Measurements from ENCODE around the gene DCAF8.
"Not testable (repeated sequence)": the region's sequence is repeated elsewhere in the genome, so short reads cannot be mapped to it uniquely, and the experiment has no call there.

DCAF8 gene

DNA sequence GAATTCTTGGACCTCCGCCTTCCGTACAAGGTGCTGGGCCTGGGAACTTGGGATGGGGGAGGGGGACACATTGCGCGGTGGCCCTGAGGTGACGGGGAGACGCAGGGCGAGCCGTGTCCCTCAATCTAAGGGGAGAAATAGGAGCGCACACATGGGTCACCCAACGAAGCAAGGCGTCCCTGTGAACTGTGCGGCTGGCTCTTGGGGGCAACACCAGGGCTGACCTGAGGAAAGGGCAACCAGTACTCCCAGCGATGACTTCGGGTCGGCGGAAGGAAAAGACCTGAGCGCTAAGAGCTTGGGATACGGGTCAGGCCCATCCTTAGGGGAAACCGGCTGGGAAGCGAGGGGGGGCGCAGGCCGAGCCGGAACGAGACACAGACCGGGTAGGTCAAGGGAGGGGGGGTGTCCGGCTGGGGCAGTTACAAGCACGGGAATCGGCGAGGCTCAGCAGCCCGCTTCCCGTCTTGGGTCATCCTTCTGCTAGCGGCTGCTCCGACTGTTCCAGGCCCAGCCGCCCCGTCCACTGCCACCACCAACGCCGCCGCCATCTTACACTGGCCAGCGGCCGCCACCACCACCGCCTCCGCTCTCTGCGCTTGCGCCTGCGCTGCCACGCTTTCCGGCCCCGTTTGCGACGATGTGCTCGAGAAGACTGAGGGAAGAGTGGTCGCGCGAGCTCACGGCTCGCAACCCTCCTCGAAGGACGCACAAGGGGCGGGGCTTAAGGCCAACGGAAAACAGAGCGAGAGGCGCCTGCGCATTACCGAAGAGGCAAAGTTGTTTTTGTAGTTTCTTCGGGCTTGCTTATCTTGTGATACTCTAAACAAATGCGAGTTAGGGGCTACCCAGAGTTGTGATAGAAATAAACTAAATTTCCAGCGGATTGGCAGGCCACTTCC lies at the start of gene DCAF8:
DCAF8 (minus strand) TSS at position 657 of the 902 bp plus-strand sequence. CDS start 18,541 bp downstream, outside the sequence.
- Histone ChIP-seq H3K9me3 (ENCODE audit: control insufficient read depth, insufficient read depth, low read length) (no peaks in the 10 kb centered on the region), H3K36me3 (ENCODE audit: insufficient read depth, low read length) (no peaks in the 10 kb centered on the region; the same call in 1 of the 2 replicates), H3K4me1 (ENCODE audit: insufficient read depth, low read length) (peaks cover 11% of the 10 kb centered on the region; the same call in 1 of the 2 replicates), H3K9ac (ENCODE audit: low read depth, low read length) (peak within 1 kb of the TSS; percentile 93)

DNA sequence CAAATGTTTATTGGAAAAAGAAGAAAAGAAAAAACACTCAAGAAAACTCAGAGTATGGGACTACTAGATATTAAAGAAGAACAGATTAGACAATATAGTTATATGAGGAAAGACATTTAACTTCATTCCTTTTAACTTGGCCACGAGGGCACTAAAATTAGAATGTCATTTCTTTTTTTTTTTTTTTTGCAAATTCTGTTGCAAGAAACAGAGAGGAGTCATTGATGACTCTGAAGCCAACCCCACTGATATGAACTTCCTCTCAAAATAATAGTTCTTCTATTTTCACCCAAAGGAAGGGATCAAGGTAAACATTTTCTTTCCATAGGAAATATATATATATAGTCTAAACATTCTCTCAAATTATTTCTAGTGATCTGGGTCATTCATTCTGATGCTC lies 47.2 kb upstream of the DCAF8 start:
- Histone ChIP-seq H3K4me1 (ENCODE audit: insufficient read depth, low read length) (peaks cover 28% of the 10 kb centered on the region), H3K36me3 (ENCODE audit: insufficient read depth, low read length) (peaks cover 56% of the 10 kb centered on the region), H3K9me3 (ENCODE audit: control insufficient read depth, insufficient read depth, low read length) (no peaks in the 10 kb centered on the region), H3K9ac (ENCODE audit: low read depth, low read length) (no peak overlapping the region)

DNA sequence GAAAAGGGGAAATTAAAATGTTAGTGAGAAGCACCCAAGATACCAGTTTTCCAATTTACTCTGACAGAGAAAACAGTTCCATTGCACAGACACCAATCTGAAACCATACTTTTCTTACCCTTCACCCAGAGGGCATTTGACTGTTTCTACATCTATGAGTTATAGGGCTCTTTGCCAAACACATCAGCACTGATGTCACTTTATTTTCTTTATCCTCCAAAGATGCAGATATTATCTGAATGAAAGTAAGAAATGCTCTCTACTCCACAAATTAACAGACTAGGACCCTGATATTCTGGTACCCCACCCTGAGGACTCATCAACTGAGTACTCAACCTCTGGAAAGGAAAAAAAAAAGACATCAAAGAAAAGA lies 46.8 kb upstream of the DCAF8 start:
- Histone ChIP-seq H3K9ac (ENCODE audit: low read depth, low read length) (no peak overlapping the region), H3K9me3 (ENCODE audit: control insufficient read depth, insufficient read depth, low read length) (no peaks in the 10 kb centered on the region), H3K4me1 (ENCODE audit: insufficient read depth, low read length) (peaks cover 28% of the 10 kb centered on the region), H3K36me3 (ENCODE audit: insufficient read depth, low read length) (peaks cover 54% of the 10 kb centered on the region)

DNA sequence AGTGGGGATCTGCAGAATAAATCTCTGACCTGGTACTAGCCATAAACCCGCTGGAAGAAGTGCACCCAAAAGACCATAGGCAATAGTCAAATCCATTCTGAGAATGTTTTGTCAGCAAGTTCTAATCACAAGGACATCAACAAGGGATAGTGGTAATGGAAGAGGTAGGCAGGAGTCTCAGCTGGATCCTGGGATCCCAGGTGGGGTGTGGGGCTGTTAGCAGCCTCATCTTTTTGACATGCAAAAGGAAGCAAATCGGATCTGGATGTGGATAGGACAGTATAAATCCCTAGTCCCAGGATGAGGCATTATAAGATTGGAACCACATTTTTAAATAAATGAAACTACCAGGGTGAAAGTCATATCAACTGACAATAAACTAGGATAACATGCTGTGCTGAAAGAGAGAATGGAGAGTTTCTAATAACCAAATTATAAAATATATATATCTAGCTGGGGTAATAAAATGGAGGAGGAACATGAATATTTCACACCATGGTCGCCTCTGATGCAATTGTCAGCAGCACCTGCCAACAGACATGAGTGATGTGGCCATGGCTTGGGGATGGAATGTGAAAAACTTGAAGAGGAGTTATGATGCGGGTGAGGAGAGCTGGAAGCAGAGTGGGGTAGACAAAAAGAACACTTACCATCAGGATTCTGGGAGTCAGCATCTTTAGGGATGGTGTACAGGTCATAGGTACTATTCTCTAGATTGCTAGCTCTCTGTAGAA lies 46.3 kb upstream of the DCAF8 start:
- Histone ChIP-seq H3K9me3 (ENCODE audit: control insufficient read depth, insufficient read depth, low read length) (no peaks in the 10 kb centered on the region), H3K36me3 (ENCODE audit: insufficient read depth, low read length) (peaks cover 54% of the 10 kb centered on the region), H3K4me1 (ENCODE audit: insufficient read depth, low read length) (peaks cover 28% of the 10 kb centered on the region), H3K9ac (ENCODE audit: low read depth, low read length) (no peak overlapping the region)

DNA sequence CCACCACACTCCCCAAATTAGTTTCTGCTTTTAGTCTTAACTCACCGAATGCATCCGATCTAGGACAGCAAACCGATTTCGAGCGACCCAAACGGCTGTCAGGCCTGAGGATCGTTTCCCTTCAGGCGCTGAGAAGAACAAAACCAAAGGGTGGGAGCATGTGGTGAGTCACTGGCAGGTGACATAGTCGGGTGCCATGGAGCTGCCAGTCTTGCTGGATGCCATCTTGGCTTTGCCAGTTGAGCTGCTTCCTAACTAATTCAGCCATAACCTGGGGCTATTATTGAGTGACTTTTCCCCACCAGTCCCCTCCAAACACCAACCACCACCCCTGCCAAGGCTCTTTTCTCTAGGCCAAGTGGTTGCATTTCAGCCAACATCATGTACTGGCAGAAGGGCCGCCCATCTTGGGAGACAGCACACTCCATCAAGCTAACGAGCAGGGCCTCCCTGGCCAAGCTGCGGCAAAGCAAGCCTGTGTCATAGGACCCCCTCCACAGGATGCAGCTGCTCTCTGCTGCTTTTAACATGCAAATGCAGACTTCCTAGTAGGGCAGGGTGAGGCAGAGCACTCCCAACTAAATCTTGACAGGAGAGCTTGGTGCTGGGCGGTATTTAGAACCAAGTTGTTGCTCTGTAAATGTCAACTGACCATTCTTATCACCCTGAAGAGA lies 44.9 kb upstream of the DCAF8 start:
- Histone ChIP-seq H3K36me3 (ENCODE audit: insufficient read depth, low read length) (peaks cover 45% of the 10 kb centered on the region), H3K9ac (ENCODE audit: low read depth, low read length) (no peak overlapping the region), H3K4me1 (ENCODE audit: insufficient read depth, low read length) (peaks cover 28% of the 10 kb centered on the region), H3K9me3 (ENCODE audit: control insufficient read depth, insufficient read depth, low read length) (no peaks in the 10 kb centered on the region)

DNA sequence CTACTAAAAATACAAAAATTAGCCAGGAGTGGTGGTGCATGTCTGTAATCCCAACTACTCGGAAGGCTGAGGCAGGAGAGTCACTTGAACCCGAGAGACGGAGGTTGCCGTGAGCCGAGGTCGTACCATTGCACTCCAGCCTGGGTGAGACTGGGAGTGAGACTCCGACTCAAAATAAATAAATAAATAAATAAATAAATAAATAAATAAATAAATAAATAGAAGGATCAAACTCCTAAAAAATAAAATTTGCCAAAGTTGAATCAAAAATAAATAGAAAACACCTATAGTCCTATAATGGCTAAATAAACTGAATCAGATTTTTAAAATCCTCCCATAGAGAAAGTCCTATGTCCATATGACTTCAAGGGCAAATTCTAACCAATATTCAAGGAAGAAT lies 37.8 kb upstream of the DCAF8 start:
- H3K9me3 ChIP-seq (ENCODE audit: control insufficient read depth, insufficient read depth, low read length) = no peaks in the 10 kb centered on the region
- H3K4me1 ChIP-seq (ENCODE audit: insufficient read depth, low read length) = no peaks in the 10 kb centered on the region
- H3K36me3 ChIP-seq (ENCODE audit: insufficient read depth, low read length) = peaks cover 40% of the 10 kb centered on the region
- H3K9ac ChIP-seq (ENCODE audit: low read depth, low read length) = no peak overlapping the region

DNA sequence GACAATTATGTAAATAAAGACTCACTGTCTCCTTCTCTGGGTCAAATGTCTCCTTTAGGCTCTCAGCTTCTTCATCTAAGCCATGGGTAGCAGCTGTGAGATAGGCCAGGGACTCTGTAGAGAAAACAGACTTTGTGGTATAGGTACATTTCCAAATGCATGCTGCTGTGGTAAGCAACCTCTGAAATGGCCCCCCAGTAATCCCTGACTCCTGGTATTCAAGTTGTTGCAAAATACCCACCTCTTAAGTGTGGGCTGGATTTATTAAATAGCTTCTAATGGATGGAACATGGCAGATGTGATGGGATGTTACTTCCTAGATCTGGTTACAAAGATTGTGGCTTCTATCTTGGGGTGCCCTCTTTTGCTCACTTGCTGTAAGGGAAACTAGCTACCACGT lies 33.7 kb upstream of the DCAF8 start:
- Histone ChIP-seq H3K4me1 (ENCODE audit: insufficient read depth, low read length) (no peaks in the 10 kb centered on the region), H3K9ac (ENCODE audit: low read depth, low read length) (no peak overlapping the region), H3K9me3 (ENCODE audit: control insufficient read depth, insufficient read depth, low read length) (no peaks in the 10 kb centered on the region), H3K36me3 (ENCODE audit: insufficient read depth, low read length) (peaks cover 55% of the 10 kb centered on the region)

DNA sequence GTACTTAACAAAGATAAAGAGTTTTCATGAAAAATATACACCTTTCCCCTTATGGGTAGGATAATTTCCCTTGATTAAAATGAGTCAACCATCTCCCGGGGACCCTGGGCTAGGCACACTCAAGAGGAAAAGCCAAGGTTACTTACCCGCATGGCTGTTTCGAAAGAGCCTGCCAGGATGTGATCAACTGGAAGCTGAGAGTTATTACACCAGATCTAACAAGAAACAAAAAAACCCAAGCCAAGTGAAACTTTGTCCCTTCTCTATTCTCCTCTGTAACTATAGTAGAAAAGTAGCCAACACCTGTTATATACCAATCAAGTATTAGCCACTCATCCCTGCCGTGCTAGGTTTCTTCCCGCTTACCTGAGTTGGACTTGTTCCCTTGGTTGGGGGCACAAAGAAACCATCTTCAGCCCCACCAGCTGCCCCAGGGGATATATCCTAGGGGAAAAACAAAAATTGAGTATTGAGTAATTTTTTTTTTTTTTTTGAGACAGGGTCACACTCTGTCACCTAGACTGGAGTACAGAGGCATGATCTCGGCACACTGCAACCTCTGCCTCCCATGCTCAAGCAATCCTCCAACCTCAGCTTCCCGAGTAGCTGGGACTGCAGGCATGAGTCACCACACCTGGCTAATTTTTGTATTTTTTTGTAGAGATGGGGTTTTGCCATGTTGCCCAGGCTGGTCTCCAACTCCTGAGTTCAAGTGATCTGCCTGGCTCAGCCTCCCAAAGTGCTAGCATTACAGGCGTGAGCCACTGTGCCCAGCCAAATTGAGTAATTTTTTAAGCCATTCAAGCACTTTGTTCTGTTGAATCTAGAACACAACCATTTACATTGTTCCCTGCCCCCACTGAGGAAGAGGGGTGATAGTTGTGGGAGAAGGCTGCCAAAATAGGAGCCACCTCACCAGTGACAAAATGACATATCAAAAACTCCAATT lies 30.9 kb upstream of the DCAF8 start:
- Histone ChIP-seq H3K4me1 (ENCODE audit: insufficient read depth, low read length) (no peaks in the 10 kb centered on the region), H3K9me3 (ENCODE audit: control insufficient read depth, insufficient read depth, low read length) (no peaks in the 10 kb centered on the region), H3K9ac (ENCODE audit: low read depth, low read length) (no peak overlapping the region), H3K36me3 (ENCODE audit: insufficient read depth, low read length) (peaks cover 65% of the 10 kb centered on the region)

DNA sequence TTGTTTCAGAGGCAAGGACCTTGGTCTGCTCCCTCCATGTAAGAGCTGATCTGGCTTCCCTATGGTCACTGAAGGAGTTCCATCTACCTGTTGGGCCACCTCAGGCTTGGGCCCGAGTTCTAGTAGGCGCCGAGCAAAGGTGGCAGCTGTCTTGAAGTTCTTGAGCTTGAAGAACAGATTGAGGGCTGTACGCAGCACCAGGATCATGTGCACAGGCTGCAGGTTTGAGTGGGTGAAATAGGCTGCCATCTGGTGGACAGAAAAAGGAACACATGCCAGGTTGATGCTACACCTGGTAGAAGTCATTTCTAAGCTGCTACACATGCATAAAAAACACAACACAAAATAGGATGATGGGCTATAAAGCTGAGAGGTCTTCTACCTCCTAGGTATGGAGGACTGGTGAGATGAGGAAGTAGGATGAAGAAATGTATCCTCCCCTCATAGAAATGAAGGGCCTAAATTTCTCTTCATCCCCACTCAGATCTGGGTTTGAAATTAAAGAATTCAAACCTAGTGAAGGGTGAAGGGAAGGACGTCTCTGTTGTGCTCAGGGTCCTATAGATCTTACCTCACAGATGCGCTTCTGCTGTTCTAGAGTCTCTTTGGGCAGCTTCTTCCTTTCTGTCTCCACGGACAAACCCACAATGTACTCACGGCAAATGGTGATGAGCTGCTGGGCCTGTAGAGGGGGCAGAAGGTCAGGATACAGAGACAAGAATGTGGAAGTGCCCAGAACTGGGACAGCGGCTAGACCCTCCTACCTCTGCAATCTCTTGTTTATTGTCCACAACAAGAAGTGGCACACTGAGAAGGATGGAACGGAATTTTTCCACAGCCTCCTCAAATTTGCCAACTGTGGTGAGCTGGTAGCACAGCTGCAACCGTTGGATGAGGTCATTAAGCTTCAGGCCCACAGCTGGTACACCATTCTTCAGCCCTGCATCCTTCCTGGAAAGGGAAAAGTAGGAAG lies 29.2 kb upstream of the DCAF8 start:
- Histone ChIP-seq H3K9ac (ENCODE audit: low read depth, low read length) (no peak overlapping the region), H3K9me3 (ENCODE audit: control insufficient read depth, insufficient read depth, low read length) (no peaks in the 10 kb centered on the region), H3K4me1 (ENCODE audit: insufficient read depth, low read length) (no peaks in the 10 kb centered on the region), H3K36me3 (ENCODE audit: insufficient read depth, low read length) (peaks cover 51% of the 10 kb centered on the region)

DNA sequence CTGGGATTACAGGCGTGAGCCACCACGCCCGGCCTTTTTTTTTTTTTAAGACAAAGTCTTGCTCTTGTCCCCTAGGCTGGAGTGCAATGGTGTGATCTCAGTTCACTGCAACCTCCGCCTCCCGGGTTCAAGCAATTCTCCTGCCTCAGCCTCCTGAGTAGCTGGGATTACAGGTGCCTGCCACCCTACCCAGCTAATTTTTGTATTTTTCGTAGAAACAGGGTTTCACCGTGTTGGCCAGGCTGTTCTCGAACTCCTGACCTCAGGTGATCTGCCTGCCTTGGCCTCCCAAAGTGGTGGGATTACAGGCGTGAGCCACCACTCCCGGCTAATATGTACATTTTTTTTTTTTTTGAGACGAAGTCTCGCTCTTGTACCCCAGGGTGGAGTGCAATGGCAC lies 25.4 kb upstream of the DCAF8 start:
- not testable (repeated sequence) for H3K4me1 ChIP-seq (ENCODE audit: insufficient read depth, low read length); H3K9ac ChIP-seq (ENCODE audit: low read depth, low read length); H3K9me3 ChIP-seq (ENCODE audit: control insufficient read depth, insufficient read depth, low read length)
- H3K36me3 ChIP-seq (ENCODE audit: insufficient read depth, low read length) = peaks cover 33% of the 10 kb centered on the region

DNA sequence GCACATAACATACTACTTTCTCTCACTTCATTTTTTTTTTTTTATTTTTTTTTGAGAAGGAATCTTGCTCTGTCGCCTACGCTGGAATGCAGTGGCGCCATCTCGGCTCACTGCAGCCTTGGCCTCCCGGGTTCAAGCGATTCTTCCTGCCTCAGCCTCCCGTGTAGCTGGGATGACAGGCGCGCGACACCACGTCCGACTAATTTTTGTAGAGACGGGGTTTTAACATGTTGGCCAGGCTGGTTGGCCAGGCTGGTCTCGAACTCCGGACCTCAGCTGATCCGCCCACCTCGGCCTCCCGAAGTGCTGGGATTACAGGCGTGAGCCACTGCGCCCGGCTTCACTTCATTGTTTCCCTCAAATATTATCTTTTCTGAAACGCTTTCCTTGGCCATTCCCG lies 23.2 kb upstream of the DCAF8 start:
- no peaks in the 10 kb centered on the region for H3K9me3 ChIP-seq (ENCODE audit: control insufficient read depth, insufficient read depth, low read length)
- peak overlapping the region; percentile 83; the same call in 1 of the 2 replicates for H3K9ac ChIP-seq (ENCODE audit: low read depth, low read length)
- peaks cover 6% of the 10 kb centered on the region for H3K4me1 ChIP-seq (ENCODE audit: insufficient read depth, low read length)
- peaks cover 26% of the 10 kb centered on the region for H3K36me3 ChIP-seq (ENCODE audit: insufficient read depth, low read length)

DNA sequence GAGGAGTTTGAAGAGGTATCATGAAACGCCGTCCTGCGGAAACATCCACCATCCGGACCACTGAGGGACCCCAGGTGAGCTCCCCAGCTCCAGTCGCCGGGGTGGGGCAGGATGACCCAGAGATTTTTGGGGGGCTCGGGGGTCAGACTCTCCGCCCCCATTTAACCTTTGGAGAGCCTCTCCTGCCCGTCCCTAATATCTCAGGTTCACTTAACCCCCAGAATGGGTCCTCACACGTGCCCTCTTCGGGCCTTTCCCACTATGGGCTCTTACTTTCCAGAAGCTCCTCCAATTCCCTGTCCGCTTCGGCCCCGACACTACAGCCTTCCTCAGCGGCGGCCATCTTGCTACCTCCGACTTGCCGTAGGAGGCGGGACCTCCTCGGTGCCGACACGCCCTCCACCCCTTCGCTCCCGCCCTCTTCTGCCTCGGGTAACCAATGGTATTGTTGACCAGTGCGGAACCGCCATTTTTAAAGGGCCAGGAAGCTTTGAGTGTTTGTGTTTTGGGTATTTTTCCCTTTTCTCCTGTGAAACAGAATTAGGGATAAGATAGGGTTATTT lies 22.5 kb upstream of the DCAF8 start, which contains the start of gene PEX19:
PEX19 (minus strand) TSS at position 352 of the 563 bp plus-strand sequence; CDS start at position 343, 9 bp downstream.
- Histone ChIP-seq H3K36me3 (ENCODE audit: insufficient read depth, low read length) (peaks cover 26% of the 10 kb centered on the region), H3K9me3 (ENCODE audit: control insufficient read depth, insufficient read depth, low read length) (no peaks in the 10 kb centered on the region), H3K4me1 (ENCODE audit: insufficient read depth, low read length) (peaks cover 6% of the 10 kb centered on the region), H3K9ac (ENCODE audit: low read depth, low read length) (peak within 1 kb of the TSS; percentile 83)
